Body of pancreas (tissue), 4 donors: Measurements from ENCODE around the gene GORASP1. TPM values are rescaled to one million over a fixed set of nuclear protein-coding genes. Genes with fewer than 3 reads are reported as not detected.

Source experiments
- ATAC-seq: fragments of 150-250 bp; one replicate; pipeline ENCODE4 v1.9.1; 2016
- DNase-seq, 4 donors: peaks; one replicate each; pipeline ENCODE4 v3.0.0-alpha.2; 2019
- H3K27ac ChIP-seq, 4 donors: fragments of 200-600 bp; sonication (generic); 1 replicate in 3 of 4; 2 replicates in 1 of 4; pipeline versions ENCODE4 v1.5.1 to v1.6.1; 2016 to 2019; ENCODE audit warnings: mild to moderate bottlenecking in 1 of 4, mixed read lengths in 1 of 4, moderate library complexity in 1 of 4
- H3K27me3 ChIP-seq, 2 donors: fragments of 200-600 bp; sonication (generic); one replicate each; pipeline ENCODE4 v1.6.0; 2016; ENCODE audit warnings: mild to moderate bottlenecking in 1 of 2
- H3K36me3 ChIP-seq, 2 donors: fragments of 200-600 bp; sonication (generic); replicated peaks in 1 of 2; 2 replicates each; pipeline ENCODE4 v1.5.1; 2016; ENCODE audit warnings: low read depth in 2 of 2; ENCODE audit not compliant: insufficient read depth in 1 of 2
- H3K4me1 ChIP-seq: fragments of 200-600 bp; sonication (generic); one replicate; pipeline ENCODE4 v1.6.0; 2016
- H3K4me3 ChIP-seq, 2 donors: fragments of 200-600 bp; sonication (generic); 1 replicate in 1 of 2; 2 replicates in 1 of 2; pipeline ENCODE4 v1.5.1; 2016 to 2019
- H3K9me3 ChIP-seq, 3 donors: fragments of 200-600 bp; sonication (generic); 1 replicate in 2 of 3; 2 replicates in 1 of 3; pipeline ENCODE4 v1.5.1; 2016
- POLR2A ChIP-seq, 3 donors: fragments of 450-650 bp; IDR thresholded peaks; one replicate each; pipeline ENCODE4 v1.6.1; 2016; ENCODE audit warnings: antibody characterized with exemption in 3 of 3, mild to moderate bottlenecking in 2 of 3
- intact Hi-C: fragments of 100-400 bp; cut with DNase I; formaldehyde crosslinking; loops from one replicate; pipeline ENCODE4 v1.15.1; 2023
- microRNA-seq, 2 donors: library from miRNA; unstranded; fragments of <30 nt; microRNA quantifications; one replicate each; pipeline ENCODE4, GENCODE V29; 2016; ENCODE audit warnings: borderline number of aligned reads in 2 of 2, borderline replicate concordance in 2 of 2
- total RNA-seq, 2 donors: library from RNA; depleted of rRNA; stranded (reverse); fragments of >200 nt; gene quantifications; one replicate each; pipeline ENCODE4 v1.1.0, GENCODE V29; 2016
- TF ChIP-seq, protein P1 (sequence below), 7 experiments: fragments of 450-650 bp in 4 of 7; fragments of 200-600 bp in 3 of 7; sonication (generic) in 3 of 7; IDR thresholded peaks; one replicate each; pipeline ENCODE4 v1.5.1; 2016 to 2019; ENCODE audit warnings: antibody characterized with exemption in 7 of 7

The GORASP1 gene
- total RNA-seq, 2 donors from 2014 or later: 38.4 to 53.1 TPM

DNA sequence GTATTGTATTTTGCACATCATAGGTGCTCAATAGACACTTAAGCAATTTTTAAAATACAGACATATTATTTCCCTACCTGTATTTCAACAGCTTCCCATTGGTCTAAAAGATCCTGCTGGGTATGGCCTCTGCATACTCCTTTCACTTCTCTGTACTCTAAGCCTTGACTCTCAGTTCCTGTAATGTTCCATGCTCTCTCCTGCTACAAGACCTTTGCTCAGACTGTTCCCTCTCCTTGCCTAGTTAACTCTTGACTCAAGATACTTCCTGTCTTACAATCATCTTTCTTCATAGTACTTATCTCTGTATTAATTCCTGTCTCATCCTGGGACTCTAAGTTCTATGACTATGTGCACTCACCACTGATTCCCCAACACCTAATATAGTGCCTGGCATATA, 57.4 kb downstream of the GORASP1 start:
- ATAC-seq (no peak), DNase-seq (peak in 1 of 4 donors; percentile 5)
- no peaks in the 10 kb centered on the region for H3K27me3 ChIP-seq
- H3K36me3 ChIP-seq: no peaks in the 10 kb centered on the region
- H3K9me3 ChIP-seq: no peaks in the 10 kb centered on the region
- H3K4me1 ChIP-seq: peaks cover 16% of the 10 kb centered on the region
- no peak for TF ChIP-seq POLR2A (IDR thresholded peaks at IDR 0.05)
- TF ChIP-seq, protein P1, sequence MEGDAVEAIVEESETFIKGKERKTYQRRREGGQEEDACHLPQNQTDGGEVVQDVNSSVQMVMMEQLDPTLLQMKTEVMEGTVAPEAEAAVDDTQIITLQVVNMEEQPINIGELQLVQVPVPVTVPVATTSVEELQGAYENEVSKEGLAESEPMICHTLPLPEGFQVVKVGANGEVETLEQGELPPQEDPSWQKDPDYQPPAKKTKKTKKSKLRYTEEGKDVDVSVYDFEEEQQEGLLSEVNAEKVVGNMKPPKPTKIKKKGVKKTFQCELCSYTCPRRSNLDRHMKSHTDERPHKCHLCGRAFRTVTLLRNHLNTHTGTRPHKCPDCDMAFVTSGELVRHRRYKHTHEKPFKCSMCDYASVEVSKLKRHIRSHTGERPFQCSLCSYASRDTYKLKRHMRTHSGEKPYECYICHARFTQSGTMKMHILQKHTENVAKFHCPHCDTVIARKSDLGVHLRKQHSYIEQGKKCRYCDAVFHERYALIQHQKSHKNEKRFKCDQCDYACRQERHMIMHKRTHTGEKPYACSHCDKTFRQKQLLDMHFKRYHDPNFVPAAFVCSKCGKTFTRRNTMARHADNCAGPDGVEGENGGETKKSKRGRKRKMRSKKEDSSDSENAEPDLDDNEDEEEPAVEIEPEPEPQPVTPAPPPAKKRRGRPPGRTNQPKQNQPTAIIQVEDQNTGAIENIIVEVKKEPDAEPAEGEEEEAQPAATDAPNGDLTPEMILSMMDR (IDR thresholded peaks at IDR 0.05): no peak
- no peak overlapping the region for H3K27ac ChIP-seq
- no peak overlapping the region for H3K4me3 ChIP-seq
- intact Hi-C loops: no loop called here

Small RNA genes within 50 kb of the gene (microRNA-seq; reads per million reads assigned to microRNA genes)
- gene MIR6822: 0 reads per million in 2 donors

Other genes with a start within 250 kb of the GORASP1 start
- under 1 TPM in 1 of 2 donors, not detected in 1; 0.26 TPM for gene SCN11A, start 55.7 kb downstream of the GORASP1 start, total RNA-seq
- gene WDR48, start 55.6 kb downstream of the GORASP1 start, total RNA-seq: 10 to 100 TPM; 15.8 to 16.5 TPM
- 10 to 100 TPM in 1 of 2 donors, 1 to 10 TPM in 1; 6.7 to 46.5 TPM for gene TTC21A, start 53 bp upstream of the GORASP1 start, total RNA-seq
- 10 to 100 TPM; 18.4 to 39.6 TPM for gene CSRNP1, start 46.0 kb upstream of the GORASP1 start, total RNA-seq
- not detected for gene XIRP1, start 85.0 kb upstream of the GORASP1 start, total RNA-seq
- 1 to 10 TPM in 1 of 2 donors, not detected in 1; 1.3 TPM for gene CX3CR1, start 172.4 kb upstream of the GORASP1 start, total RNA-seq
- gene CCR8, start 222.1 kb upstream of the GORASP1 start, total RNA-seq: not detected